ENCODE measurements around the gene NCBP3. TPM values are rescaled to one million over a fixed set of nuclear protein-coding genes. Genes with fewer than 3 reads are reported as not detected.

Gene NCBP3
- total and polyA plus RNA-seq, 2 donors (not counting 3 experiments of a cell fraction or from before 2014, with no cell fraction given) = 18.2 to 51.1 TPM

DNA sequence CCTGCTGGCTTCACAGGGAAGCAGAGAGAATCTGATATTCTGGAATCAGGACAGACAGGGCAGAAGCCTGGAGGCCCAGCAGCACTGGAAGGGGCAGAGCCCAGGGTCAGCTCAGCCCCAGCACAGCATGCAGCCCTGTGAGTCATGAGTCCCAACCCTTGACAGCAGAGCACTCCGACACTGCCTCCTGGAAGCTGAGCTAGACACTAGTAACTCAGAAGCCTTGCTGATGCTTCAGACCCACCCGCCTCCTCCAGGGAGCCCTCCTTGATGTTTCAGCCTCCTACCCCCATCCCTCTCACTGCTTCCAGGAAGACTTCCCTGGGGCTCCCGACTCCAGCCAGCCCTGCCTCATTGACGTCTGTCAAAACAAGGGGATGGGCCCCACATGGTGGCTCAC lies 39.9 kb upstream of the NCBP3 start:
- Histone ChIP-seq H3K9me3 (replicated peaks; ENCODE audit: control insufficient read depth, insufficient read depth, low read length) (no peaks in the 10 kb centered on the region), H3K36me3 (ENCODE audit: control insufficient read depth in 2 of 2, extremely low read depth in 1 of 2, insufficient read depth in 2 of 2, low read length in 2 of 2) (no peaks in the 10 kb centered on the region), H3K9me1 (replicated peaks; ENCODE audit: control insufficient read depth, extremely low read depth, insufficient read depth, low read length) (no peaks in the 10 kb centered on the region), H3K79me2 (ENCODE audit: control insufficient read depth, insufficient read depth, low read length) (peaks cover 21% of the 10 kb centered on the region), H3K9ac (replicated peaks; ENCODE audit: extremely low read depth, insufficient read depth, low read length) (no peak overlapping the region), H3K4me3 (replicated peaks in 1 of 3; ENCODE audit: insufficient read depth in 1 of 3, low read depth in 1 of 3, low read length in 3 of 3) (no peak overlapping the region), H3K27me3 (ENCODE audit: control insufficient read depth in 2 of 2, insufficient read depth in 2 of 2, low read length in 2 of 2) (no peaks in the 10 kb centered on the region), H3K4me2 (ENCODE audit: insufficient read depth, low read length) (no peak overlapping the region), H3K27ac (ENCODE audit: insufficient read depth, low read depth, low read length) (peak overlapping the region; percentile 2), H4K20me1 (replicated peaks; ENCODE audit: control insufficient read depth, extremely low read depth, insufficient read depth, low read length) (no peaks in the 10 kb centered on the region), H3K4me1 (ENCODE audit: control insufficient read depth, extremely low read depth, insufficient read depth, low read length) (peaks cover 49% of the 10 kb centered on the region), H2AFZ (ENCODE audit: low read depth, low read length) (no peak overlapping the region)
- dilution Hi-C loops (cut with MboI; ENCODE audit: extremely low pct_ligation_motif_present, low sequenced_read_pairs) (no loop called here), intact Hi-C loops (cut with micrococcal nuclease) (no loop called here)
- CTCF ChIA-PET = interaction anchor here (1.8 kb wide), 1 partner anchor 42 kb away, joined by 4 read pairs; no protein-coding TSS in a partner anchor
- no TSS peak for BruUV-seq (replicated peaks)
- TF ChIP-seq MYC (IDR thresholded peaks at IDR 0.05; ENCODE audit: low read depth, low read length) (no peak), JUN (IDR thresholded peaks at IDR 0.05; ENCODE audit: borderline replicate concordance, insufficient read depth, insufficient read length, low read depth) (no peak), EZH2 (IDR thresholded peaks at IDR 0.05; ENCODE audit: borderline replicate concordance, low read depth, low read length, severe bottlenecking) (no peak), GATA2 (IDR thresholded peaks at IDR 0.05; ENCODE audit: insufficient read depth, insufficient read length, low read depth, low read length) (no peak), POLR2A (IDR thresholded peaks at IDR 0.05; ENCODE audit: low read depth, low read length) (no peak), POLR2AphosphoS5 (IDR thresholded peaks at IDR 0.05; ENCODE audit: insufficient read depth, low read depth, low read length) (no peak), FOS (IDR thresholded peaks at IDR 0.05; ENCODE audit: borderline replicate concordance, insufficient read depth, low read length) (no peak)
- TF ChIP-seq, protein P1, sequence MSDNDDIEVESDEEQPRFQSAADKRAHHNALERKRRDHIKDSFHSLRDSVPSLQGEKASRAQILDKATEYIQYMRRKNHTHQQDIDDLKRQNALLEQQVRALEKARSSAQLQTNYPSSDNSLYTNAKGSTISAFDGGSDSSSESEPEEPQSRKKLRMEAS (IDR thresholded peaks at IDR 0.05; ENCODE audit: insufficient read depth, insufficient read length) = no peak
- TF ChIP-seq, protein P2, sequence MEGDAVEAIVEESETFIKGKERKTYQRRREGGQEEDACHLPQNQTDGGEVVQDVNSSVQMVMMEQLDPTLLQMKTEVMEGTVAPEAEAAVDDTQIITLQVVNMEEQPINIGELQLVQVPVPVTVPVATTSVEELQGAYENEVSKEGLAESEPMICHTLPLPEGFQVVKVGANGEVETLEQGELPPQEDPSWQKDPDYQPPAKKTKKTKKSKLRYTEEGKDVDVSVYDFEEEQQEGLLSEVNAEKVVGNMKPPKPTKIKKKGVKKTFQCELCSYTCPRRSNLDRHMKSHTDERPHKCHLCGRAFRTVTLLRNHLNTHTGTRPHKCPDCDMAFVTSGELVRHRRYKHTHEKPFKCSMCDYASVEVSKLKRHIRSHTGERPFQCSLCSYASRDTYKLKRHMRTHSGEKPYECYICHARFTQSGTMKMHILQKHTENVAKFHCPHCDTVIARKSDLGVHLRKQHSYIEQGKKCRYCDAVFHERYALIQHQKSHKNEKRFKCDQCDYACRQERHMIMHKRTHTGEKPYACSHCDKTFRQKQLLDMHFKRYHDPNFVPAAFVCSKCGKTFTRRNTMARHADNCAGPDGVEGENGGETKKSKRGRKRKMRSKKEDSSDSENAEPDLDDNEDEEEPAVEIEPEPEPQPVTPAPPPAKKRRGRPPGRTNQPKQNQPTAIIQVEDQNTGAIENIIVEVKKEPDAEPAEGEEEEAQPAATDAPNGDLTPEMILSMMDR (IDR thresholded peaks at IDR 0.05; ENCODE audit: extremely low read depth in 1 of 2, insufficient read depth in 1 of 2, low read depth in 1 of 2, low read length in 2 of 2) = no peak
- POLR2A ChIA-PET = no interaction called here
- peak; percentile 90 for FAIRE-seq
- peak; percentile 29 for DNase-seq (ENCODE audit: low read depth, low spot score)

Measured in endothelial cell of umbilical vein (primary cell).